Neural progenitor cell (in vitro differentiated cells): ENCODE data around the gene TRPC4AP. TPM values are rescaled to one million over a fixed set of nuclear protein-coding genes. Genes with fewer than 3 reads are reported as not detected.

Experiments
- DNase-seq: peaks from one replicate; pipeline ENCODE4 v3.0.0-alpha.2; 2016; ENCODE audit warnings: low spot score
- H2AFZ ChIP-seq: fragments of 200-600 bp; sonication (generic); replicated peaks from 2 replicates; pipeline ENCODE4 v1.6.1; 2016; ENCODE audit warnings: antibody characterized with exemption
- H3F3A ChIP-seq: fragments of 200-600 bp; sonication (generic); 2 replicates; pipeline ENCODE4 v1.6.1; 2016; ENCODE audit warnings: antibody characterized with exemption, low read depth
- H3K27ac ChIP-seq: fragments of 200-600 bp; sonication (generic); 2 replicates; pipeline ENCODE4 v1.5.1; 2016; ENCODE audit warnings: mild to moderate bottlenecking
- H3K27me3 ChIP-seq: fragments of 200-600 bp; sonication (generic); 2 replicates; pipeline ENCODE4 v1.6.1; 2016; ENCODE audit warnings: mild to moderate bottlenecking, moderate library complexity
- H3K36me3 ChIP-seq: fragments of 200-600 bp; sonication (generic); 2 replicates; pipeline ENCODE4 v1.5.1; 2016
- H3K4me1 ChIP-seq: fragments of 200-600 bp; sonication (generic); 2 replicates; pipeline ENCODE4 v1.6.1; 2016; ENCODE audit warnings: mixed run types
- H3K4me2 ChIP-seq: fragments of 200-600 bp; sonication (generic); 2 replicates; pipeline ENCODE4 v1.6.1; 2016
- H3K4me3 ChIP-seq: fragments of 200-600 bp; sonication (generic); 2 replicates; pipeline ENCODE4 v1.5.1; 2016
- H3K79me2 ChIP-seq: fragments of 200-600 bp; sonication (generic); 2 replicates; pipeline ENCODE4 v1.6.1; 2016; ENCODE audit warnings: low read depth
- H3K9ac ChIP-seq: fragments of 200-600 bp; sonication (generic); 2 replicates; pipeline ENCODE4 v1.6.1; 2016
- H3K9me3 ChIP-seq: fragments of 200-600 bp; sonication (generic); 2 replicates; pipeline ENCODE4 v1.5.1; 2016; ENCODE audit warnings: low read depth
- H4K20me1 ChIP-seq: fragments of 200-600 bp; sonication (generic); 2 replicates; pipeline ENCODE4 v1.6.1; 2016; ENCODE audit warnings: low read depth
- H3K27ac Mint-ChIP-seq: 3 replicates; pipeline ENCODE4 v1.8.0; 2021; ENCODE audit warnings: mixed read lengths
- H3K27me3 Mint-ChIP-seq: 2 replicates; pipeline ENCODE4 v1.8.0; 2022; ENCODE audit warnings: low read depth, mild to moderate bottlenecking, inconsistent platforms, moderate library complexity, mixed read lengths; ENCODE audit not compliant: insufficient read depth
- H3K36me3 Mint-ChIP-seq: 3 replicates; pipeline ENCODE4 v1.8.0; 2021; ENCODE audit warnings: mixed read lengths
- H3K4me1 Mint-ChIP-seq: 3 replicates; pipeline ENCODE4 v1.8.0; 2021; ENCODE audit warnings: mixed read lengths
- H3K4me3 Mint-ChIP-seq: 3 replicates; pipeline ENCODE4 v1.8.0; 2021; ENCODE audit warnings: mild to moderate bottlenecking, moderate library complexity, mixed read lengths
- H3K9me3 Mint-ChIP-seq: 3 replicates; pipeline ENCODE4 v1.8.0; 2020; ENCODE audit warnings: mixed read lengths
- CTCF ChIP-seq: fragments of 200-600 bp; sonication (generic); IDR thresholded peaks from 2 replicates; pipeline ENCODE4 v1.5.1; 2017; ENCODE audit warnings: antibody characterized with exemption, mild to moderate bottlenecking
- EZH2 ChIP-seq: fragments of 200-600 bp; sonication (generic); IDR thresholded peaks from 2 replicates; pipeline ENCODE4 v1.6.1; 2017; ENCODE audit warnings: antibody characterized with exemption, mild to moderate bottlenecking, moderate library complexity
- EZH2phosphoT487 ChIP-seq: fragments of 200-600 bp; sonication (generic); IDR thresholded peaks from 2 replicates; pipeline ENCODE4 v1.6.1; 2017; ENCODE audit warnings: antibody characterized with exemption
- total RNA-seq: library from RNA; depleted of rRNA; stranded (reverse); fragments of >200 nt; gene quantifications from 2 replicates; pipeline ENCODE4 v1.2.3, GENCODE V29; 2015; ENCODE audit warnings: low replicate concordance

The TRPC4AP gene
- total RNA-seq, 1 donor from 2014 or later, result 73.0 TPM

GRCh38 chr20:34990231-34990630, 102.4 kb downstream of the TRPC4AP start:
- no peak for TF ChIP-seq CTCF
- no peak for TF ChIP-seq EZH2phosphoT487
- no peak for TF ChIP-seq EZH2
- Histone ChIP-seq H3K27me3 (no peaks in the 10 kb centered on the region), H3K27ac (no peak overlapping the region), H3K4me2 (no peak overlapping the region), H3F3A (no peaks in the 10 kb centered on the region), H2AFZ (no peak overlapping the region), H3K79me2 (no peaks in the 10 kb centered on the region), H3K4me3 (no peak overlapping the region), H4K20me1 (no peaks in the 10 kb centered on the region), H3K9ac (no peak overlapping the region), H3K36me3 (no peaks in the 10 kb centered on the region), H3K4me1 (no peaks in the 10 kb centered on the region), H3K9me3 (no peaks in the 10 kb centered on the region)
- Mint-ChIP-seq H3K27ac (no peak overlapping the region), H3K4me3 (no peak overlapping the region), H3K27me3 (peaks cover 8% of the 10 kb centered on the region), H3K9me3 (no peaks in the 10 kb centered on the region), H3K36me3 (peaks cover 3% of the 10 kb centered on the region), H3K4me1 (peaks cover 8% of the 10 kb centered on the region)
- no peak for DNase-seq

- H3K4me1 Mint-ChIP-seq, result peaks cover 11% of the 10 kb centered on the region
- no peak overlapping the region for H3K27ac ChIP-seq
- no peak overlapping the region for H2AFZ ChIP-seq
Observed at GRCh38 chr20:34989670-34990069, 102.9 kb downstream of the TRPC4AP start.

GRCh38 chr20:34989118-34989517, 103.5 kb downstream of the TRPC4AP start:
- Histone ChIP-seq H3K4me3 (no peak overlapping the region), H3K27me3 (peaks cover 3% of the 10 kb centered on the region), H3K27ac (no peak overlapping the region), H3K4me1 (peaks cover 6% of the 10 kb centered on the region), H3F3A (no peaks in the 10 kb centered on the region), H3K79me2 (no peaks in the 10 kb centered on the region), H3K36me3 (no peaks in the 10 kb centered on the region), H2AFZ (no peak overlapping the region), H4K20me1 (no peaks in the 10 kb centered on the region), H3K4me2 (no peak overlapping the region), H3K9ac (no peak overlapping the region), H3K9me3 (no peaks in the 10 kb centered on the region)
- Mint-ChIP-seq H3K4me3 (no peak overlapping the region), H3K4me1 (peaks cover 12% of the 10 kb centered on the region), H3K27me3 (peaks cover 11% of the 10 kb centered on the region), H3K9me3 (no peaks in the 10 kb centered on the region), H3K36me3 (no peaks in the 10 kb centered on the region), H3K27ac (no peak overlapping the region)
- TF ChIP-seq EZH2phosphoT487 (no peak), CTCF (no peak), EZH2 (no peak)
- no peak for DNase-seq

More at GRCh38 chr20:34989670-34990069, 102.9 kb downstream of the TRPC4AP start:
- Mint-ChIP-seq H3K4me3 (no peak overlapping the region), H3K36me3 (no peaks in the 10 kb centered on the region), H3K9me3 (no peaks in the 10 kb centered on the region), H3K27me3 (peaks cover 11% of the 10 kb centered on the region), H3K27ac (no peak overlapping the region)
- H3K4me2 ChIP-seq, result no peak overlapping the region
- peaks cover under 1% of the 10 kb centered on the region for H3K4me1 ChIP-seq
- TF ChIP-seq EZH2 (no peak), CTCF (no peak), EZH2phosphoT487 (no peak)
- H3K9ac ChIP-seq, result no peak overlapping the region
- H3K79me2 ChIP-seq, result no peaks in the 10 kb centered on the region
- H4K20me1 ChIP-seq, result no peaks in the 10 kb centered on the region
- no peaks in the 10 kb centered on the region for H3K27me3 ChIP-seq
- no peak for DNase-seq
- no peaks in the 10 kb centered on the region for H3F3A ChIP-seq
- no peak overlapping the region for H3K4me3 ChIP-seq
- H3K36me3 ChIP-seq, result no peaks in the 10 kb centered on the region
- no peaks in the 10 kb centered on the region for H3K9me3 ChIP-seq

GRCh38 chr20:34988191-34988540, 104.4 kb downstream of the TRPC4AP start:
- H3K27ac ChIP-seq, result no peak overlapping the region
- no peak overlapping the region for H3K4me3 ChIP-seq
- no peaks in the 10 kb centered on the region for H3K36me3 ChIP-seq
- Mint-ChIP-seq H3K4me1 (peaks cover 19% of the 10 kb centered on the region), H3K36me3 (no peaks in the 10 kb centered on the region), H3K9me3 (no peaks in the 10 kb centered on the region), H3K4me3 (no peak overlapping the region), H3K27me3 (peaks cover 11% of the 10 kb centered on the region), H3K27ac (no peak overlapping the region)
- no peak overlapping the region for H3K9ac ChIP-seq
- TF ChIP-seq EZH2phosphoT487, result no peak
- TF ChIP-seq CTCF, result no peak
- TF ChIP-seq EZH2, result no peak
- no peak overlapping the region for H2AFZ ChIP-seq
- peaks cover 2% of the 10 kb centered on the region for H3F3A ChIP-seq
- H3K4me2 ChIP-seq, result no peak overlapping the region
- H3K9me3 ChIP-seq, result no peaks in the 10 kb centered on the region
- DNase-seq, result no peak
- H3K4me1 ChIP-seq, result peaks cover 15% of the 10 kb centered on the region
- H3K27me3 ChIP-seq, result peaks cover 12% of the 10 kb centered on the region
- H4K20me1 ChIP-seq, result no peaks in the 10 kb centered on the region
- H3K79me2 ChIP-seq, result no peaks in the 10 kb centered on the region
